GM10248 (cell line): ENCODE measurements around the gene FAM78B.

Experiments used
- CTCF ChIA-PET: fragments of 300-600 bp; sonication (Branson Sonifier 250); formaldehyde crosslinking; extraction: SDS; loops from one replicate; lab custom pipeline; 2021; ENCODE audit warnings: antibody characterized with exemption; lab: Yijun Ruan, JAX
- POLR2A ChIA-PET: fragments of 350-650 bp; sonication (Branson Sonifier 250); formaldehyde crosslinking; extraction: SDS; loops from one replicate; lab custom pipeline; 2020; ENCODE audit warnings: antibody characterized with exemption; lab: Yijun Ruan, JAX
- DNase-seq: peaks from one replicate; pipeline ENCODE4 v3.0.0; 2012; ENCODE audit errors: extremely low spot score
- TF ChIP-seq, protein P1 (sequence below): IDR thresholded peaks from 2 replicates; pipeline ENCODE4 v1.5.1; 2012; ENCODE audit warnings: mild to moderate bottlenecking, low read depth; ENCODE audit errors: extremely low read depth, missing control alignments, control extremely low read depth

Gene FAM78B

DNA sequence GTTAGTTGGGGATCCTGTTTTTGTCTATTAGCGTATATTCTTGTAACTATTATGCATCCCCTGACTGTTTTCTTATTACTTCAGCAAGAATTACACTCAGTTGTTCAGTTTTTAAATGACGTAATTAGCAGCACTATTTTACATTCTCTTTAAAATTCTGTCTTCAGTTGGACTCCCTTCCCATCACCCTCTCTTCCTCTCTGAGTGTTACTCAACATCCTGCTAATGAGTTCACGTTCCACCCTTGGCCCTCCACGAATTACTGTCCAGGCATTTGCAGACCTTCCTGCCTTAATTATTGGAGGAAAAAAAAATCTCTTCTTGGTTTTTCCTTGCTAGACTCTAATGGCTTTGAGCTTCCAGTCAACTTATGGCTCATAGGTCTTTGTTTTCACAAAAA is 23.6 kb upstream of the FAM78B start:
- TF ChIP-seq, protein P1, sequence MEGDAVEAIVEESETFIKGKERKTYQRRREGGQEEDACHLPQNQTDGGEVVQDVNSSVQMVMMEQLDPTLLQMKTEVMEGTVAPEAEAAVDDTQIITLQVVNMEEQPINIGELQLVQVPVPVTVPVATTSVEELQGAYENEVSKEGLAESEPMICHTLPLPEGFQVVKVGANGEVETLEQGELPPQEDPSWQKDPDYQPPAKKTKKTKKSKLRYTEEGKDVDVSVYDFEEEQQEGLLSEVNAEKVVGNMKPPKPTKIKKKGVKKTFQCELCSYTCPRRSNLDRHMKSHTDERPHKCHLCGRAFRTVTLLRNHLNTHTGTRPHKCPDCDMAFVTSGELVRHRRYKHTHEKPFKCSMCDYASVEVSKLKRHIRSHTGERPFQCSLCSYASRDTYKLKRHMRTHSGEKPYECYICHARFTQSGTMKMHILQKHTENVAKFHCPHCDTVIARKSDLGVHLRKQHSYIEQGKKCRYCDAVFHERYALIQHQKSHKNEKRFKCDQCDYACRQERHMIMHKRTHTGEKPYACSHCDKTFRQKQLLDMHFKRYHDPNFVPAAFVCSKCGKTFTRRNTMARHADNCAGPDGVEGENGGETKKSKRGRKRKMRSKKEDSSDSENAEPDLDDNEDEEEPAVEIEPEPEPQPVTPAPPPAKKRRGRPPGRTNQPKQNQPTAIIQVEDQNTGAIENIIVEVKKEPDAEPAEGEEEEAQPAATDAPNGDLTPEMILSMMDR = no peak
- ChIA-PET POLR2A (no interaction called here), CTCF (interaction anchor here (2.9 kb wide), 1 partner anchor 13 kb away, joined by 8 read pairs; no protein-coding TSS in a partner anchor)
- no peak for DNase-seq

DNA sequence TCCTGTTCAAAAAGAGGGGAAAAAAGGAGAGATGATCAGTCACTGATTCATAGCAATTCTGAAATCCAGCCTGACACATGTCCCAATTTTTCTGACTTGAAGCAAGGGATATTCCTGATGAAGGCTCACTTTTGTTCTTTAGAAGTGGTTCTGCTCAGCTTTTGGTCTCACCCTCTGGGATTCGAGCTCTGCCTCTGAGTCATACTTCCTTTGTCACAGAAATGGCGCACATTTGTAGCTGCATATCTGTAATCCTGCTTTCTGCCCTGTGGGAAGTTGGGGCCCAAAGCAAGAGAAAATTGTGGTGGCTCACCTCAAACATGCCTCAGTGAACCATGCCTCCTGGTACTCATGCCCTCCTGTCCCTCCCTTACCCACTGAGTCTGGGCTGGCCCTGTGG is 22.3 kb upstream of the FAM78B start:
- TF ChIP-seq, protein P1 = no peak
- no peak for DNase-seq
- CTCF ChIA-PET = interaction anchor here (2.9 kb wide), 1 partner anchor 14 kb away, joined by 8 read pairs; no protein-coding TSS in a partner anchor
- POLR2A ChIA-PET = no interaction called here

DNA sequence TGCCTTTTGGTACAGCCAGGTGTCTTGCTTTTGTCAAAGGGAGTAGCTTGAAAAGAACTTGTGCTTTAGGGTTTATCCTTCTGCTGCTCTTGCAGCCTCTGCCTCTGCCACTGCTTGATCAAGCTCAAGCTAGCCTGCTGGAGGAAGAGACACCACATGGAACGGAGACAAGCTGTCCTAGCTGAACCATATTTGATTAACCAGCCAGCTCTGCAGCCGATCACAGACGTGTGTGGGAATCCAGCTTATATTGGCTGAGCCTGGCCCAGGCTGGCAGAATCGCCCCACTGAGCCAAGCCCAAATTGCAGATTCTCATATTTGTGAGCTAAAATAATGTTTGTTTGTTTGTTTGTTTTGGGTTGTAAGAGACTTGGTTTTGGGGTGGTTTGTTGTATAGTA is 18.7 kb upstream of the FAM78B start:
- POLR2A ChIA-PET = no interaction called here
- TF ChIP-seq, protein P1 = no peak
- no peak for DNase-seq
- CTCF ChIA-PET = interaction anchor here (0.9 to 1.5 kb wide), 4 partner anchors 10 to 21 kb away, joined by 3 to 4 read pairs (median 3); no protein-coding TSS in a partner anchor

- TF ChIP-seq, protein P1 = no peak
- ChIA-PET POLR2A (no interaction called here), CTCF (interaction anchor here (1.5 kb wide), 1 partner anchor 11 kb away, joined by 4 read pairs; no protein-coding TSS in a partner anchor)
- DNase-seq = no peak
These were observed 18.1 kb upstream of the FAM78B start for GRCh38 chr1:166184897-166185296.

GRCh38 chr1:166184012-166184411 is 17.2 kb upstream of the FAM78B start:
- DNase-seq = no peak
- ChIA-PET POLR2A (no interaction called here), CTCF (interaction anchor here (0.9 to 3.3 kb wide), 4 partner anchors 14 to 295 kb away, joined by 3 to 15 read pairs (median 4); no protein-coding TSS in a partner anchor)
- TF ChIP-seq, protein P1 = no peak

- TF ChIP-seq, protein P1 = no peak
- no peak for DNase-seq
- CTCF ChIA-PET = interaction anchor here (1.6 to 3.3 kb wide), 3 partner anchors 10 to 19 kb away, joined by 4 to 15 read pairs (median 6); no protein-coding TSS in a partner anchor
- POLR2A ChIA-PET = no interaction called here
These were observed 15.5 kb upstream of the FAM78B start for GRCh38 chr1:166182281-166182680.
